GM19025 (cell line): Measurements from ENCODE around the gene CEMIP.
"Not testable (repeated sequence)": the region's sequence is repeated elsewhere in the genome, so short reads cannot be mapped to it uniquely, and the experiment has no call there.

Source experiments
- ATAC-seq: cut with Tn5 transposase; IDR thresholded peaks from one replicate; pipeline ENCODE4 v1.9.1; 2021; ENCODE audit warnings: mild to moderate bottlenecking, low read depth, moderate library complexity; ENCODE audit not compliant: unreplicated experiment

The CEMIP gene

DNA sequence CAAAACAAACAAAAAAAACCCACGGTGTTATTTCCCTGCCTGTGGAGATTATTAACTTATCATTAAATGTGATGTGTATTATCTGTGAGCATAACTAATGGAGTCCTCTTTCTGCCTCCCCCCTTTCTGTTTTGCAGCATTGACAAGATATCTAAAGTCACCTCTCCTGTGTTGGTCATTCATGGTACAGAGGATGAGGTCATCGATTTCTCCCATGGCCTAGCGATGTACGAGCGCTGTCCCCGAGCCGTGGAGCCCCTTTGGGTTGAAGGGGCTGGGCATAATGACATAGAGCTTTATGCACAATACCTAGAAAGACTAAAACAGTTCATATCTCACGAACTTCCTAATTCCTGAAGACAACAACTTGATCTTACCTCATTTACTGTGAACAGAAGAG lies 25.2 kb upstream of the CEMIP start:
- ATAC-seq, result no peak

DNA sequence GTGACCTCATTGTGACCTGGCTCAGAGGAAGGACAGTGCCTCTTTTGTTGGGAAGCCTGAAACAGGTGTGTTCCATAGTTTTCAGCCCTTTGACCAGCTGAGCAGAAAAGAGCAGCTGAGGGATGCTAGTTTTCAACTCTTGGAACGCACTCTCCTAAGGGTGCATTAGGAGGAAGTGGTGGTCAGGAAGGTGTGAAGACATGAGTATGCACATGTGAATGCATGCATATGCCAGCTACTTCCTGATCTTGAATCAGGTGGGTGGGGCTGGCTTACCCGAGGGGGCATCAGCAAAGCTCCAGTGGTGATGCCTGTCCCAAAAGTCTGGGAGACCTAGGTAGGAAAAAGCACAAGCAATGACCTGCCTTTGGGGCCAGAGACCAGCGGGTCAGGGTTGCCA lies 23.3 kb upstream of the CEMIP start:
- no peak for ATAC-seq

DNA sequence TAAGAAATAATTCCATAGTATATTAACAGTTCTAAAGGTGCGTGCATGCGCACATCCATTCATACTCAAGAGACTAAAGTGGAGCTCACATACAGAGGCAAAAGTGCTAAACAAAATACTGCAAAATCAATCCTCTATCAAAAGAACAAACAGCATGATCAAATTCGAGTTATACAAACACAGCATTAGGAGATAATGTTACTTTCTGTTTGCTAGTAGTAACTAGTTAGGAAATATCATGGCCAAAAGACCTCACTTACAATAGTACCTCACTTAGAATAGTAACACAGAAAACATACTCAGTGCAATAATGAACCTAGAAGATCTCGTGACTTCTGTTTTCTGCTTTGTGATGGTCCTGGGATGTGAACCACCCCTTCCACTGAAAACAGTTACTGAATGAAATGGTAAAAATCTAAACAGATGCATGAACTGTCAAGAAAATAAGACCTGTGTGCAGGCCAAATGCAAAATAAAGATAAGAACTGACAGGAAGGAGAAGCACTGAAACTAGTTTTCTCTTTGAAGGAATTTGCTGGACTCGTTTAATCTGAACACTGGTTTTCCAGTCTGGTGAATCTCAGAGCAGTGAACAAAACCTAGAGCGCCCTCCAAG lies 20.9 kb upstream of the CEMIP start:
- ATAC-seq, result no peak

DNA sequence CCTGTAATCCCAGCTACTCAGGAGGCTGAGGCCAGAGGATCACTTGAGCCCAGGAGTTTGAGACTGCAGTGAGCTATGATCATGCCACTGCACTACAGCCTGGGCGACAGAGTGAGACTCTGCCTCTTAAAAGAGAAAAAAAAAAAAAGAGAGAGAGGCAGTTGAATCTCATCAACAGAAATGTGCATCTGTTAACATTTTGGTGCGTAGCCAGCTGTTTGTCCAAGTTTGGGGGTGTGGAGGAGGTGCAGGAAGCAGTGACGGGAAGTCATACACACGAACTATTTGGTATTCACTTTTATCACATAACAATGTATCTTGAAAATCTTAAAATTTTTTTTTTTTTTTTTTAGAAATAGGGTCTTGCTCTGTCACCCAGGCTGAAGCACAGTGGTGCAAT lies 18.2 kb upstream of the CEMIP start:
- ATAC-seq, result no peak

DNA sequence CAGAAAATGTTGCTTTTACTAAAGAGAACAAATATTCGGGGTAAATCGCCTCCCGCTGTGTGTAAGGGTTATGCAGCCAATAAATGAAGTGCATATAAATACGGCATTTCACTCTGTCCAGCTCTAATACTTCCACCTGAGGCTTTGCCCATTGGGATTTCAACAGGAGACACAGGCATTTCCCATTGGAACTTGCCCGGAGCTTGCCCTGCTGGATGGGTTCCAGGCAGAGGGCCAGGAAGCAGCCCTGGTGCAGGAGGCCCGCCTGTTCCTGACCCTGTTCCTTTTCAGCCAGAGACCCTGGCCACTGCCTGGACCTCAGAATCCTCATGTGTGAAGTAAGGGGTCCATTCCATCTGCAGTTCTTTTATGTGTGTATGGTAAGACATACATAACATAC lies 17.4 kb upstream of the CEMIP start:
- no peak for ATAC-seq

DNA sequence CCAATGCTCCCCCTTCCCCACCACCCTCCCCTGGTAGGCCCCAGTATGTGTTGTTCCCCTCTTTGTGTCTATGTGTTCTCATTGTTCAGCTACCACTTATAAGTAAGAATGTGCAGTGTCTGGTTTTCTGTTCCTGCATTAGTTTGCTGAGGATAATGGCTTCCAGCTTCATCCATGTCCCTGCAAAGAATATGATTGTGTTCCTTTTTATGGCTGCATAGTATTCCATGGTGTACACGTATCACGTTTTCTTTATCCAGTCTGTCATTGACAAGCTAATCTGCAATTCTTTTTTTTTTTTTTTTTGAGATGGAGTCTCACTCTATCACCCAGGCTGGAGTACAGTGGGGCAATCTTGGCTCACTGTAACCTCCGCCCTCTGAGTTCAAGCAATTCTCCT lies 15.9 kb upstream of the CEMIP start:
- not testable (repeated sequence) for ATAC-seq

DNA sequence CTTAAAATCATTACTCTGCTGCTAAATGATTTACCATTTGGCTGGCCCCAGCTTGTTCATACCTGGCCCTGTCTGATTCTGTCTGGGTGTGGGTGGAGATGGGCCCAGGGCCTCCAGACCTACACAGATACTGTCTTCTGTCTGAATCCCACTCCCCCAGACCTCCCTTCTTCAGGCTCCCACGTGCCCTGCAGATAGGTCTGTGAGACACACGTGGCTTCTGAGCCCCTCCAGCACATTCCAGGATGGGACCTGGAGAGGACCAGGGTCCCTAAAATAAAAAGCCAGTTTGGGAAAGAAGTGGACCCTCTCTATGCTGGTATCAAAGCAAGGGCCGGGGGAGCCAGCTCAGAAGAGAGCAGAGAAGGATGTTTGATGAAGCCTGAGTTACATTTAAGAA lies 14.6 kb upstream of the CEMIP start:
- ATAC-seq, result no peak

DNA sequence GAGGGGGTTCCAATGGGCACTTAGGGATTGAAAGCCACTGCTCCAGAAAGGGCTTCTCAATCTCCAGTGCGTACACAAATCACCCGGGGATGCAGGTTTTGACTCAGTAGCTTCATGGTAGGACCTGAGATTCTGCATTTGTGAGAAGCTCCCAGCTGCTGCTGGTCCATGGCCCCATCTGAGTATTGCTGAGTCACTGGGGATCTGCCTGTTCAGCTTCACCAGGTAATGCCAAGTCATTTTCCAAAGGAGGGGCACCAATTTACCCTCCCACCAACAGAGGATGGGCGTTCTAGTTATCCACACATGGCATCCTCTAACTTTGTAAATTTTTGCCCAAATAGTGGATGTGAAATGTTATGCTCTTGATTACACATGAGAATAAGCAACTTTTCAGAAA lies 12.9 kb upstream of the CEMIP start:
- ATAC-seq, result no peak

DNA sequence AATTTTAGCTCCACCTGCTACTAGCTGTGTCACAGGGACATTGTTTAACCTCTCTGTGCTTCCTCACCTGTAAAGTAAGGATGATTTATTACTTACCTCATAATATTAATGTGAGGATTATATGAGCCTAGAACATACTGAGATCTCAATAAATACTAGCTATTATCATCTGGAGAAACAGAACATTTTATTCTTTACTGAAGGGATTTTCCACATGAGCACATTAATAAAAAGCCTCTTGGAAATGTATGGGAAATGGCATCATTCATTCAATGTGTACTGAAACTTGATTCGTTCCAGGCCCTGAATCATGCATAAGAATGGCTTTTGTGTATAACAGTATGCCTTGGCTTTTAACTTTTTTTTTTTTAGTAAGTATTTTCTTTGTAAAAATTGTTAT lies 11.0 kb upstream of the CEMIP start:
- ATAC-seq, result no peak

DNA sequence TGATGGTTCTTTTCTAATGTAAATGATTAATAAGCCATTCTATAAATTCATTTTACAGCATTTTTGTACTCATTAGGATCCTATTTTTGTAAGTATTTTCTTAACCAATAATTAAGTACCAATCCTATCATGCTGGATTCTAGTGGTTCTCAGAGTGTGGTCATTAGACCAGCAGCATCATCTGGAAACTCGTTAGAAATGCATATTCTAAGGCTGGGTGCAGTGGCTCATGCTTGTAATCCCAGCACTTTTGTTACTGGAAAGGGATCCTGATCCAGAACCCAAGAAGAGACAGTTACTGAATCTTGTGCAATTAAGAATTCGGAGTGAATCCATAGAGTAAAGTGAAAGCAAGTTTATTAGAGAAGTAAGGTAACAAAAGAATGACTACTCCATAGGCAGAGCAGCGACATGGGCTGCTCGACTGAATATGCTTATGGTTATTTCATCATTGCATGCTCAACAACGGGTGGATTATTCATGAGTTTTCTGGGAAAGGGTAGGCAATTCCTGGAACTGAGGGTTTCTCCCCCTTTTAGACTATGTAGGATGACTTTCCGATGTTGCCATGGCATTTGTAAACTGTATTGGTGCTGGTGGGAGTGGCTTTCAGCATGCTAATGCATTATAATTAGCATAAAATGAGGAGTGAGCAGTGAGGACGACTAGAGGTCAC lies 9.9 kb upstream of the CEMIP start:
- ATAC-seq, result no peak

DNA sequence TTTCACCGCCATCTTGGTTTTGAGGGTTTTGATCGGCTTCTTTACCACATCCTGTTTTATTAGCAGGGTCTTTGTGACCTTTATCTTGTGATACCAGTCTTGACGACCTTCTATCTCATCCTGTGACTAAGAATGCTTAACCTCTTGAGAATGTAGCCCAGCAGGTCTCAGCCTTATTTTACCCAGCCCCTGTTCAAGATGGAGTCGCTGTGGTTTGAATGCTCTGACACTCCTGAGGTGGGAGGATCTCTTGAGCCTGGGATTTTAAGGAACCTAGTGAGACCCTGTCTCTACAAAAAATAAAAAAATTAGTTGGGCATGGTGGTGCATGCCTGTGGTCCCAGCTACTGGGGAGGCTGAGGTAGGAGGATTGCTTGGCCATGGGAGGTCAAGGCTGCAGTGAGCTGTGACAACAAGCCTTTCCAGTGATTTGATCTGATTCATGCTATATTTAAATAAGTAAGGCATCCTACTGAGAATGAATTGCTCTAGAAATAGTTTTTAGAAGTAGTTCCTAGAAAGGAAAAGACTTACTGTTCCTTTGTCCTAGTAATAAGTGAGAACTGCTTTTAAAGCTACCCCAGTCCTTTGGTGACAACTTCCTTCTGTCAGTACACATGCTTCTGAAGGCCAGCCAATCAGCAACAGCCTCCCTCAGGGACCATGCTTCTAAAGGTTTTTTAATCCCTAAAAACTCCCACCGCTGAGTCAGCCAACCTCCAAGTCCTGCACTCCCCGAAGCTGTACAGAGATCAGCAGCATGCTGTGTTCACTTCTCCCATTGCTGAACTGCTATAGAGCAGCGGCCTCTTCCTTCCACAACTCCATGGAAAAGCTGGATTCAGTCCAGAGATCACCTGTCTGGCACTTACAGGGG lies 9.1 kb upstream of the CEMIP start:
- no peak for ATAC-seq

DNA sequence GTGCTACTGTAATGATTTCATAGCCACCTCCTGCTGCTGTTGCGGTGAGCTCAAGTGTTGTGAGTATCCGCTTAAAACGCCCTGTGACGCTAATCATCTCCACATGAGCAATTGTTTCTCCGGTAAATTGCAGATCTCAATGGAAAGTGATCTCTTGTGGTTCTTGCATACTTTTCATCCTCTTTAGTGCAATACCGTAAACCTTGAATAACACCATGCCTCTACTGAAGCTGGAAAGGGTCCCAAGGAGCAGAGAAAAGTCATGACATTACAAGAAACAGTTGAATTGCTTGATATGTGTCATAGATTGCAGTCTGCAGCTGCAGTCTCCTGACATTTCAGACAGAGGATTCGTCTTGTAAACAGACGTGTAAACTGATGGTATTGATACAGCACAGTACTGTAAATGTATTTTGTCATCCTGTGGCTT lies 6.0 kb upstream of the CEMIP start:
- ATAC-seq, result no peak

DNA sequence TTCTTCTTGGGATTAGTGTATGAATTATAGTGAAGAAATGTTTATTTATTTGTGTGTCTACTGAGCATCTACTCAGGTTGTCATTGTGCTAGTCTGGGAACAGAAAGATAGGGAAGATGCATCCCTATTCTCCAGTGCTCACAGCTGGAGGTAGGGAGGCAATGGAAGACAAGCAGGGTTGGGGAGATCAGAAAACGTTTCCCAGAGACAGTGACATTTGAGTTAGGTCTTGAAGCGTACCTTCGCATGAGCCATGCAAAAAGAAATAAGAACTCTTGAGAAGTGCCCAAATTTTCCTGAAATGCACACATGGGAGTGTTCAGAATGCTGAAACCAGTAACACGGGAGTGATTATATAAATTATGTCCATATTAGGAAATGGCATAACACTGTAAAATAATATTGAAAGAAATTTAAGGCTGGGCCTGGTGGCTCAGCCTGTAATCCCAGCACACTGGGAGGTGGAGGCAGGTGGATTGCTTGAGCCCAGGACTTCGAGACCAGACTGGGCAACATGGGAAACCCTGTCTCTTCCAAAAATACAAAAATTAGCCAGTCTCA lies 5.3 kb upstream of the CEMIP start:
- no peak for ATAC-seq

DNA sequence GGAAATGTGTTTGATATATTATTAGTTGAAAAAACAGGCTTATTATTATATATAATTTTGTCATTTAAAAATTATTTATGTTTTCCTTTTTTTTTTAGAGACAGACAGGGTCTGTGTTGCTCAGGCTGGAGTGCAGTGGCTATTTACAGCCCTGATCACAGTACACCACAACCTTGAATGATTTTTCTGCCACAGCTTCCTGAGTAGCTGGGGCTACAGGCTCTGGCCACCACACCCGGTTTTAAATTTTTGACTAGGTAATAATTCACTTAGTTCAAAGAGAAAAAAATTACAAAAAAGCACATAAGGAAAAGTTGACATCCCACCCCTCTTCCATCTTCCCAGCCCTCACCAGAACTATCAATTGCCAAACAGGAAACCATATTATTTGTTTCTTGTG lies 4.7 kb upstream of the CEMIP start:
- ATAC-seq, result no peak

DNA sequence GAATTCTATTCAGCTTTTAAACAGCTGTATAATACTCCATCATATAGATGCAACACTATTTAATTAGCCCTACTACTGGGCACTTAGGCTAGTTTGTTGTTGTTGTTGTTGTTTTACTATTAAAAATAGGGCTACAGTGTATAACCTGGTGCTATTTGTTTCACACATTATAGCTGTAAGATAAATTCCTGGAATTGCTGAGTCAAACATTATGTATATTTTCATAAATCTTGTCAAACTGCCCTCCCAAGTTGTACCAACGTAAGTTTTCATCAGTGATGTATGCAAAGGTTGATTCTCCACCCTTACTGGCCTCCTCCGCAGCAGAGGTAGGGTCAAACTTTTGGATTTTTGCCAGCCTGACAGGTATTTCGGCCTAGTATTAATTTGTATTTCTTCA lies 3.8 kb upstream of the CEMIP start:
- no peak for ATAC-seq

DNA sequence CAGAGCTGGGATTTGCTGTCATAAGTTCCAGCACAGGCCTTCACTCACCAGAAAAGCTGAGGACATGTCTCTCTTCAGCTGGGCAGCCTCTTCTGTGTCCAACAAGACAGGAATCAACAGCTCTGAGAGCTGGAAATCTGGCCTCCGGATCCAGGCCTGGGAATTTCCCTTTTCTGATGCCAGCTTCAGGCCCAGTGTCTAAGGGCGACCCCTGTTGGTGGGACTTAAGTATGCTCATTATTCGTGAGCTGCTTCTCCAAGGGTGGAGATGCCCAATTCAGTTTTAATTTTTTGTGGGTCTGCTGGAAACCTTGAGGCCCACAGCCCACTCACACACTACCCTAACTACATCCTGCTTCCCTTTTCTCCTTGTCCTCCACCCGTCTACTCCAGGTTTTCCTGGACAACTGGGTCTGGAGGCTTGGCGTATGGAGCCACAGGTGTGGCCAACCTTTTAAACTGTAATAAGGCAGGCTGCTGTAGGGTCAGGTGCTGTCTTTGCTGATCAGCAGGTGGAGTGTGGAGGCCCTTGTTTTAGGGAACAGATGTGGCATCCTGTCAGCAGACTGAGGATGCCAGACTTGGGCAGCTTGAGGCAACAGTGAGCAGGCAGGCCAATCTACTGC lies 2.6 kb upstream of the CEMIP start:
- no peak for ATAC-seq

DNA sequence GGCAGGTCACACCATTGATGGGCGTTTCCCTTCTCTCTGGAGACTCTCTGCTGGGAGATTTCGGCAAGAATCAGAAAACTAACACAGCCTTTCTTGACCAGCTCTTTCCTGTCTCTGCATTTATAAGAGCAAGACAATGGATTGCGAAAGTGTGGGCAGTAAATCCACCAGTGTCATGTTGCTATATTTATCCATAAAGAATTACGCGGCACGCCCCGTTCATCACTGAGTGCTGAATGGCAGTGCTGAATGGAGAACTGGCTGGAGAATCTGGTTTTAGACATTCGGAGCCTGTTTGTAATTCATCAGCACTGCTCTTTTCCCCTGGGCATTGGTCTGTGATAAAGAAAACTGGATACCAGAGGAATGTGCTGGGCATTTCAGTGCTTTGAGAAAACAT lies 2.0 kb upstream of the CEMIP start:
- ATAC-seq, result no peak

DNA sequence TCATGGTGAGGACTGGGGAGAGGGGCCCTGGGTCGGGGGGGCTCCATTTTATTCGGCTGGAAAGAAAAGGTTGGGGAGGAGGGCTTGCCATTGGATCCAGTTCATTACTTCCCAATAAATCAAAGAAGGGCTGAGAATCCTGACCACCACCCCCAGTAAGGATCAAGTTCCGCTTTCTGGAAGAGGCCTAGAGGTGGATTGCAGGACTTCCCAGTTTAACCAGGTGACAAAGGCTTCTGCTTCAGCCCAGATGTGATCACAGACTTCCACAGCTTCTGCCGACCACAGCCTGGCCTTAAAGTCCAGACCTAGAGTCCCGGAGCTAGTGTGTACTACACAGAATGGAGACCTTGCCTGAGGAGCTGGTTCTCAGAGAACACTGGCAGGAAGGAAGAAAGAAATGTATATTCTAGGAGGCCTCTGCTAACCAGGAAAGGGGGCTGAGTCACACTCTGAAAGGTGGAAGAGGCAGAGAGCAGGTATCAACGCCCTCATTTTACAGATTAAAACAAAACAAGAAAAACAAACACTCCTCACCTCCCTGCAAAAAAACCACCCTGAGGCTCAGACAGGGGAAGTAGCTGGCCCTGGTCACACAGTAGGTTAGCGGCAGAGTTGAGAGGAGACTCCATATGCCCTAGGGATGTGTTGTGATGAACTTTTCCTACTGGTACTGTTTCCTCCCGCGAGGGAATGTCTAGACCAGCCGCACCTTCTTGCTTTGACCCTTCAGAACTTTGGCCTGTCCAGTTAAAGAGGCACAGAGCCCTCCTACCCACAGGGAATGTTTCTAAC lies 1.1 kb upstream of the CEMIP start:
- no peak for ATAC-seq

DNA sequence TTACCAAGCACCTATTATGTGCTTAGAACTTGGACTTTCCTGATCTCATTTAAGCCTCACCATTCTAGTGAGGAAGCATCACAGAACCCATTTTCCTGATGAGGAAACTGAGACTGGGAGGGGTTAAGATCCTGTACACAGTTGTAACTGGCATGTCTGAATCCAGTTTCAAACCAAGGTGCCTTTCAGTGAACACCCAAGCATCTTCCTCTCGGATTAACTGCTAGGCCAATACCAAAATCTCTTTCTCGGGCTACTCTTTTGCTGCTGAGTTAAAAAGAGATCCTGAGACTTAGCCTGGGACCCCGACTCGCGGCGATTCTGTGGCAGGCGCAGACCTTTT lies 578 bp upstream of the CEMIP start:
- ATAC-seq, result no peak
